HG02943 (cell line): ENCODE results near the gene YTHDF1.
"Not testable (repeated sequence)": the region's sequence is repeated elsewhere in the genome, so short reads cannot be mapped to it uniquely, and the experiment has no call there.

Experiments
- ATAC-seq: cut with Tn5 transposase; IDR thresholded peaks from one replicate; pipeline ENCODE4 v1.9.1; 2021; ENCODE audit warnings: mild to moderate bottlenecking, low read depth, moderate library complexity; ENCODE audit not compliant: unreplicated experiment

The YTHDF1 gene

DNA sequence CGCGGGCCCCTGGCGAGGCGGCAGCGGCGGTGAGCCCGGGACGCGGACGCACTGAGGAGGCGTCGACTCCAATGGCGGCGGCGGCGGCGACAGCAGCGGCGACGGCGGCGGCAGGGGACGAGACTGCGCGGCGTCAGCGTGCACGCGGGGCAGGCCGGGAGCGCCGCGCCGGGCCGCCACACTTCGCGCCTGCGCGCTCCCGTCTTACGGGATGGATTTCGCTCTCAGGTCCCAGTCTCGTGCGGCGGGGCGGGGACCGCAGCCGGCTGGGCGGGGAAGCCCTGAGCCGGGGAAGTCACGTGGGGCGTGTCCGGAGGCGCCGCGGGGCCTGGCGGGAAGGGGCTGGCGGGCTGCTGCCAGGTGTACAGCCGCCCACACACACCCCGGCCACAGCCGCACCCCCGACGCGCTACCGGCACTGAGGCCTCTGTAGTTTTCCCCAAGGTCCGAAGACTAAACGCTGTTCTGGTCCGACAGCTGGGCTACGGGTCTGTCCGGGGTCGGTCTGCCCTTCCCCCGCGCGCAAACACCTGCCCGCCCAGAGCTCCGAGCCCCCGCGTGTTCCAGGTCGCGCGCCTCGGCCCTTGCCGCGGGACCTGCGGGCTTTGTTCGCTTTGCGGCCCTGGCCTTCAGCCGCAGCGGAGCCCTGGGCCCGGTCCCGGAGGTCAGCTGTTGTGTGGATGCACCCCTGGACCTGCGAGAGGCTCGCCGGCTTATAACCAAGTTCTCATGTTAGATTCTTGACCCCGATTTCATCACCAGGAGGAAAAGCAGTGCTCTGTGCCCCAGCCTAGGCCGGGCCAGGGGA lies at the start of gene YTHDF1:
Gene YTHDF1, minus strand, starts transcription at position 91 of the 808 bp plus-strand sequence. CDS start 239 bp downstream, outside the sequence.
- ATAC-seq = peak; percentile 85

DNA sequence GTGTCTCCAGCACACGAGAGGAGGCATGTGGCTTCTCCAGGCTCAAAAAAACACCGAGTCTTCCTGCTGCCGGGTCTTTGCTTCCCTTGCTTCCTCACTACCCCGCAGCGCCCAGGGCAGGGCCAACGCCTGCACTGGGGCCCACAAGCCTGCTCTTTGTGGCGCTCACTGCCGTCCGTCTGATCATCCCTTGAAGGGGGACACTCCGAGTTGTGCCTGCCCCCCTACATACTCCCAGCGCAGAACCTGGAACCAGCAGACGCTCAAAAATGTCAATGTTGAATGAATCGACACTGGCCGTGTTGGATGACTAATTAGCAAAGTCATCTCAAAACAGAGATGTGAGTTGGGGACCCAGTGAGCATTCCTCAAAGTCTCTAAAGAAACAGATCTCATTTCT lies 48.6 kb upstream of the YTHDF1 start:
- no peak for ATAC-seq

DNA sequence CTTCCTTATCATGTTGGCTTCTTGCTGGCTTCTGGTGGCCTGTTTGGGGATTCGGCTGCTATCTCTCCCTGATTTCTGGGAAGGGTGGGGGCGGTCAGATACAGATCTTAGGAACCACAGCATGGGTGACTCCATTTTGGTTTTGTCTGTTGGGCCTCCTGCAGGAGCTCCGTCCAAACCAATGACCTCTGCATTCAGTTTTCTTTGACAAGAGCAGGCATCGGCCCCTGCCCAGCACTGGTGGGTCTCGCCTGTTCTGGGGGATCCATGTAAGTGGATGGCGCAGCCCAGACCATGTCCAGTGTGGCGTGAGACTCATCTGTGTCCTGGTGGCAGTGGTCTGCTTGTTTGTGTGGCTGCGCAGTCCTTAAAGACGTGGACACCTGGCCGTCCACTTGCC lies 48.1 kb upstream of the YTHDF1 start:
- ATAC-seq = no peak

- no peak for ATAC-seq
Observed at GRCh38 chr20:63262836-63263235, 46.9 kb upstream of the YTHDF1 start.

DNA sequence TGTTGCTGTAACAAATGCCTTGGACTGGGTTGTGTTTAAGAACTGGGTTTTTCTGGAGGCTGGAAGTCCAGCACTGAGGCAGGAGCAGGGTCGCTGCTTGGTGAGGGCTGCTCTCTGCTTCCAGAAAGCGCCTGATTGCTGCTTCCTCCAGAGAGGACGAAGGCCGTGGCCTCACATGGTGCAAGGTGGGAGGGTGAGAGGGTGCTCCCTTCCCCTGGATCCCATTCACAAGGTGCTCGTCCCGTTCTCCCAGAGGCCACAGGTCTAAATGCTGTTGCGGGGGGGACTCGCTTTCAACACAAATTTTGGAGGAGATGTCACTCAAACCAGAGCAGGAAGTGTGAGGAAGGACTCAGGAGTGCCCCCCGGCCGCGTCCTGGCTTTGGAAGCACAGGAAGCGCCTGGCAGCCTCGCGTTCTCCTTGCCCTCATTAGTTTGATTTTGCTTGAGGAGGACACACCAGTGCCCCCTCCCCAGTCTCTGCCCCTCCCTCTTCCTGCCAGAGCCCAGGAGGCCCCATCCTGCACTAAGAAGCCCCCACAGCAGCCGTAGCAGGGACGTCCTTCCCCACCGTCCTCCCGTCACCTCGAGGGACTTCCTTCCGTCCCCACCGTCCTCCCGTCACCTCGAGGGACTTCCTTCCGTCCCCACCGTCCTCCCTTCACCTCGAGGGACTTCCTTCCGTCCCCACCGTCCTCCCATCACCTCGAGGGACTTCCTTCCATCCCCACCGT lies 46.0 kb upstream of the YTHDF1 start:
- ATAC-seq = no peak

DNA sequence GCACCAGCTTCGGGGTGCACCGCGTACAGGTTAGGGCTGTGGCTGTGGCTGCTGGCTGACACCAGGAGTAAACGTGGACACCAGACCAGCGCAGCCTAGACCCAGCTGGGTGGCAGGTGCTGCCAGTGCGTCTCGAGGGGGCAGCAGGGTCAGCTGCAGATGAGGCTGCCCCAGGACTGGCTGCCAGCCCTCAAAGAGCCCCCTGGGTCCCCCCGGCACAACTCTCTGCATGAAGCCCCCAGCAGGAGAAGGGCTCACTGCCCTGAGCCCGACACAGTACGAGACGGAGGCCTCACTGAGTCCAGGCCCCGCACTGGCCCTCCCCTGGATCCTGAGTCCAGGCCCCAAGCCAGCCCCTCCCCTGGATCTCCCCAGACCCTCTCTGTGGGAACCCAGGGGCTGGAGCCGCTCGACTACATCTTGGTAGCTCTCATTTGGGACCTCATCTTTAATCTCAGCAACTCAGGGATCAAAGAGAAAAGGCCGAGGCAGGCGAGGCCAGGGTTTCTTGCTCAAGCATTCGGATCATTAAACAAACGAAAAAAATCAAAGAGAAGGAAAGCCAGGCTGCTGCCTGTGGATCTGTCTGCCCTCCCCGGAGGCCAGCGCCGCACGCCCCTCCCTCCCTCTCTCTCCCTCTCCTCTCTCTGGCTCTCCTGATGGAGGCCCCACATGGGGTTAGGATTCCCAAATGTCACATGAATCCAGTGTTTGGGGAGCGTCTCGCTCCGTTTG lies 45.3 kb upstream of the YTHDF1 start:
- ATAC-seq = no peak

- ATAC-seq = no peak
Observed at GRCh38 chr20:63260521-63260920, 44.6 kb upstream of the YTHDF1 start.

GRCh38 chr20:63259734-63260460 lies 44.0 kb upstream of the YTHDF1 start:
- no peak for ATAC-seq

DNA sequence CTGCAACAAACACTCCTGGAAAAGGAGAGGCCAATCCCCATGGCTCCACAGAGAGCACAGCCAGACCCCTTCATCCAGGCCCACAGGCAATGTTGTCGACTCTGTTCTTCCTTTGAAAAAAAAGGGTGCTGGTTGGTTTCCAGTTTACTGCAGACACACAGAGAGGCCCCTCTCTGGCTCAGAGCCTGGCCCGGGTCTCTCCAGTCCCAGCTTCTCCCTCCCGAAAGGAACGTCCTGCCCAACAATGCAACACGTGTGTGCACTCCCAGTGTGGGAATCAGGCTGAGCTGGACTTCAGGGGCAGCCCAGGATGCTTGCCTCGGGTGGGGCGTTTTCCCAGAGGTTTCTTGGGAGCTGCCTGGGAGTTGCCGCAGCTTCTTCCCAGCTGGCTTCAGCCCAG lies 42.9 kb upstream of the YTHDF1 start:
- ATAC-seq = no peak

DNA sequence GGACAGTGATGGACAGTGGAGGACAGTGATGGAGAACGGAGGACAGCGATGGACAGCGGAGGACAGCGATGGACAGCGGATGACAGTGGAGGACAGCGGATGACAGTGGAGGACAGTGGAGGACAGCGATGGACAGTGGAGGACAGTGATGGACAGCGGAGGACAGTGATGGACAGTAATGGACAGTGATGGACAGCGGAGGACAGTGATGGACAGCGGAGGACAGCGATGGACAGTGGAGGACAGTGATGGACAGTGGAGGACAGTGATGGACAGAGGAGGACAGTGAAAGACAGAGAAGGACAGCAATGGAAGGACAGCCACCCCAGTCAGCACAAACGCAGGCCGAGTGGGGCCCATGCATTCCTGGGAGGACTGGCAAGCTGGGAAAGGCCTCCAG lies 41.7 kb upstream of the YTHDF1 start:
- no peak for ATAC-seq

- no peak for ATAC-seq
Observed at GRCh38 chr20:63256954-63257353, 41.0 kb upstream of the YTHDF1 start.

DNA sequence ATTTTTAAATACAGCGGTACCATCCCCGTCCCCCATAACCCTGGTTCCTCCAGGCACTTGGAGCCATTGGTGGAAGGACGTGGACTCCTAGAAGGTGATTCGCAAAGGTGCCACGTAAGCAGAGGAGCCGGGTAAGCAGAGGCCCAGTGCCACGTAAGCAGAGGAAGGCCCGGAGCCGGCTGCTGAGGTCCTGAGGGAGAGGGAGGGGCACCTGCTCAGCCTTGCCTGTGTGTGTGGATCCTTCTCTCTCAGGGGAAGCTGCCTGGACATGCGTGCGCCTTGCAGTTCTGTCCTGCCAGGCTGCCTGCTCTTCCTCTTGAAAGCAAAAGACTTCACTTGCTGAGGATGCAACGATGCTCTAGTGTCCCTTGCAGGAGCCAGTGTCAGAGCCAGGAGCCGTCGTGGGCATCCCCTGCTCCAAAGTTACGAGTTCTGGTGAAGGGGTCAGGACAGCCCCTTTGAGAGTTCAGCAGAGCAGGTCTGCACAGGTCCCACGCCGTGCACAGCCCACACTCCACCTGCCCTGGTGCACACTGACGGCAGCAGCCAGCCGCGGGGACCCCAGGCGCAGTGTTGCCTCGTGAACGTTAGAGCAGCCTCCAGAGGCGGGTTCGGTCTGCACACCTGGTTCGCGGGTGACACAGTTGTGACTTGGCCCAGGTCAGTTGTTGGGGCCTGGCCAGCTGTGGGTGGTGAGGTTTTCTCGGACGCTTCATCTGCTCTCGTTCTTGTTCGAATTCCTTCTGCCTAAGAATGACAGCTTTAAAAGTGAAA lies 40.2 kb upstream of the YTHDF1 start:
- ATAC-seq = no peak

- ATAC-seq = no peak
Observed at GRCh38 chr20:63254606-63255384, 38.9 kb upstream of the YTHDF1 start.

DNA sequence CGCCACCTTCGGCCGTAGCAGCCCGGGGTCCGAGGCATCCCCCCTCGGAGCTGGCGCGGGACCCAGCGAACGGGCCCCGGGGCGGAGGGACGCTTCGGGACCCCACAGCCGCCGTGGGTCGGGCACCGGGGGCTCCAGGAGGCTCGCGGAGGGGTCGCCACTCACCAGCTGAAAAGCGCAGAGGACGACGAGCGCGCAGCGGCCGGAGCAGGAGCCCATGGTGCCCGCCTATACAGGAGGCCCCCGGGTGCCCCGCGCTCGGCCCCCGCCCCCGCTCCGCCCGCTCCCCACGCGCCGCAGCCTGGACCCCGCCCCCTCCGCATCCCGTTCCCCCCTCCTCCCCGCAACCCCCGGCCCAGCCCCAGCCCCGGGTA lies 38.3 kb upstream of the YTHDF1 start, which contains the start of gene NKAIN4:
Gene NKAIN4, minus strand, starts transcription at position 232 of the 374 bp plus-strand sequence. Its CDS starts 13 bp downstream, at position 219.
- no peak for ATAC-seq

GRCh38 chr20:63253438-63254231 lies 37.7 kb upstream of the YTHDF1 start:
- no peak for ATAC-seq

- ATAC-seq = no peak
Observed at GRCh38 chr20:63253065-63253437, 37.1 kb upstream of the YTHDF1 start.

- no peak for ATAC-seq
Observed at GRCh38 chr20:63252284-63252711, 36.4 kb upstream of the YTHDF1 start.

DNA sequence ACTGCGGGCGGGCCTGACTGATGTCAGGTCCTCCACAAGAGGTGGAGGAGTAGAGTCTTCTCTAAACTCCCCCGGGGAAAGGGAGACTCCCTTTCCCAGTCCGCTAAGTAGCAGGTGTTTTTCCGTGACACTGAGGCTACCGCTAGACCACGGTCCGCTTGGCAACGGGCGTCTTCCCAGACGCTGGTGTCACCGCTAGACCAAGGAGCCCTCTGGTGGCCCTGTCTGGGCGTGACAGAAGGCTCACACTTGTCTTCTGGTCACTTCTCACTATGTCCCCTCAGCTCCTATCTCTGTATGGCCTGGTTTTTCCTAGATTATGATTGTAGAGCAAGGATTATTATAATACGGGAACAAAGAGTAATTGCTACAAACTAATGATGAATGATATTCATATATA lies 35.4 kb upstream of the YTHDF1 start:
- not testable (repeated sequence) for ATAC-seq
